GM10266 (cell line): Measurements from ENCODE around the gene HS3ST3B1.

Experiments
- DNase-seq: peaks from one replicate; pipeline ENCODE4 v3.0.0; 2012; ENCODE audit errors: extremely low spot score
- CTCF ChIP-seq: IDR thresholded peaks from 2 replicates; pipeline ENCODE4 v1.5.1; 2012; ENCODE audit warnings: mild to moderate bottlenecking, low read depth; ENCODE audit not compliant: control insufficient read depth, insufficient read depth; ENCODE audit errors: missing control alignments

HS3ST3B1 gene

GRCh38 chr17:14321980-14322776 lies 21.3 kb downstream of the HS3ST3B1 start:
- no peak for TF ChIP-seq CTCF
- no peak for DNase-seq

DNA sequence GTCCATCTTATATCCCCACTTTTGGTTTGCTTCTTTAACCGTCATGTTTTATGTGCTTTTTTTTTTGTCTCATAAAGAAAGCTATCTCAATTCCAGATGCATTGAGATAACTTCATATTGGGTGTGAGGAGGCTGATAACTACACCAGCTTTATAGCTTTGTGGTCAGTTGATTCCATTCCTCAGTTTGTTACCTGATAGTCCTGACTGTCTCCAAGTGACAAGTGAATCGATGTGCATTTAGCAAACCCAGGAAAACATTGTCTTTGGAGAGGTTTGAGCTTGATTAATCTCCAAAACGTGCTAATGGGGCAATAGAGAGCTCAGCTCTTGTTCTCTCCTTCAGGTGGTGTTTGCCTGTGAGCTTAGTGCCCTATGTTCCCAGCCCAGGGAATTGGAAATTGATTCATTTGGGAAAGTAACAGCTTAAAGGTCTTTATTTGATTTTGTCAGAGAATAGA lies 22.7 kb downstream of the HS3ST3B1 start:
- no peak for TF ChIP-seq CTCF
- DNase-seq: no peak

DNA sequence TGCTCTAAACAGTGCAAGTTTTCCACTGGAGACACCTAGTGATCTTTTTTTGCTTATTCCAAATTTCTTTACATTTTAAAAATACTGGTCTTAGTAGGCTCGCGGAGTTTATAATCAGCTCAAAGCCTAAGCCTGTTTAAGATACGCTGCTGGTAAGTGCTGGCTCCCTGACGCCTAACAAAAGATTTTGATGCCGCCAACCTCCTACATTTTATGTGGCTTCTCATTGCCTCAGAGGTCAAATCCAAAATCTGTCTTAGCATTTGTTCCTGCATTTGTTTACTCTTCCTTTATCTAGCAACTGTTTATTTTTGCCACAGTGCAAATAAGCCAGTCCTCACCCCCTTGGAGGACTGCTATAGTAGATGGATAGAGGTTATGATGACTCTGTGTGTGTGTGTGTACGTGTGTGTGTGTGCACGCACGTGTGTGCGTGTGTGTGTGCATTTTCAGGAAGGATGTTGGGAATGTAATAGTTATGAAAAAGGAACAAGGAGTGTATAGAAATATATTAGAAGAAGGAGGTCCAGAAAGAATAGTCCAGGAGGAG lies 24.8 kb downstream of the HS3ST3B1 start:
- TF ChIP-seq CTCF: no peak
- DNase-seq: no peak

DNA sequence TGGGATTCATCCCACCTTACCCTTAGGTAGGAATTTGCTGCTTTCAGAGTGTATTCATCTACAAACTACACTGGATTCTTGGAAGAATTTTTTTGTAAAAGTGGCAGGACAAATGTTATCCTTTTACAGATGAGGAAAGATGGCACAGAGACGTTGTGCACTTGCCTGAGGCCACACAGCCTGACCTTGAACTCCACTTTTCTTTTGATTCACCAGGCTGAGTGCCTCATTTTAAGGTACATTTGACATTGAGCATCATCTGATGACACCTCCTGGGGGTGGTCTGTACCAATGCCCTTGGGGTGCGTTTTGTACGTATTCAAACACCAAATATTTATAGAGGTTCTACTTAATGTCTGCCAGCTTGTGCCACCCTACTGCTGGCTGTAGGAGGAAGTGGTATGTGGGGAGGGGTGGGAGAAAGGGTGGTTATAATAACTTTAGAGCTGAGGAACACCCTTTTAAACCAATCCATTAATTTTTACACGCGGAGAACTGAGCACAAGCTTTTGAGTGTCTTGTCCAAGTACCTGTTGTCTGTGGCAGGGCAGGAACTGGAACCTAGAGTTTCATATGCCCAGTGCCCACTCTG lies 29.1 kb downstream of the HS3ST3B1 start:
- no peak for DNase-seq
- no peak for TF ChIP-seq CTCF

- TF ChIP-seq CTCF: no peak
- DNase-seq: no peak
Measured at GRCh38 chr17:14330492-14330962, 29.6 kb downstream of the HS3ST3B1 start.

GRCh38 chr17:14331225-14331981 lies 30.5 kb downstream of the HS3ST3B1 start:
- TF ChIP-seq CTCF: no peak

More at GRCh38 chr17:14331225-14331981, 30.5 kb downstream of the HS3ST3B1 start:
- no peak for DNase-seq
